UCSD-AML1 (cell line): ENCODE results near the gene PPFIA3.

ENCODE experiments used
- DNase-seq: peaks from one replicate; lab custom pipeline; 2025; ENCODE audit not compliant: unreplicated experiment; lab: John Stamatoyannopoulos, UW

PPFIA3 gene

GRCh38 chr19:49148784-49149651 lies 29.7 kb downstream of the PPFIA3 start:
- DNase-seq = peak; percentile 95

- DNase-seq = peak; percentile 78
Measured at GRCh38 chr19:49149652-49150105, 30.3 kb downstream of the PPFIA3 start.

- peak; percentile 86 for DNase-seq
Measured at GRCh38 chr19:49150106-49150943, 31.0 kb downstream of the PPFIA3 start.

DNA sequence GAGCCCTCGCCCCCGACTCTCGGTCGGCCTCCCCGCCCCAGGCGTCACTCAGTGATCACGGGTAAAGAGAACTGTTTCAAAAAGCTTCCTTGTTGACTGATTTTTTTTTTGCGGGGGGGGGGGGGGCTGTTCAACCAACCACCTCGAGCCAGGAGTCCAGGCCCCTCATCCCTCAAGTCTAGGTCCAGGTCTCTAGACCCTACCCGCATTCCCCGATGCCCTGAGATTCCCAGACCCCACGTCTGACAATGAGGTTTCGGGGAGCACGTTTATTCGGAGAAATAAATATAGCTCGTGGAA lies 31.6 kb downstream of the PPFIA3 start:
- DNase-seq = no peak

DNA sequence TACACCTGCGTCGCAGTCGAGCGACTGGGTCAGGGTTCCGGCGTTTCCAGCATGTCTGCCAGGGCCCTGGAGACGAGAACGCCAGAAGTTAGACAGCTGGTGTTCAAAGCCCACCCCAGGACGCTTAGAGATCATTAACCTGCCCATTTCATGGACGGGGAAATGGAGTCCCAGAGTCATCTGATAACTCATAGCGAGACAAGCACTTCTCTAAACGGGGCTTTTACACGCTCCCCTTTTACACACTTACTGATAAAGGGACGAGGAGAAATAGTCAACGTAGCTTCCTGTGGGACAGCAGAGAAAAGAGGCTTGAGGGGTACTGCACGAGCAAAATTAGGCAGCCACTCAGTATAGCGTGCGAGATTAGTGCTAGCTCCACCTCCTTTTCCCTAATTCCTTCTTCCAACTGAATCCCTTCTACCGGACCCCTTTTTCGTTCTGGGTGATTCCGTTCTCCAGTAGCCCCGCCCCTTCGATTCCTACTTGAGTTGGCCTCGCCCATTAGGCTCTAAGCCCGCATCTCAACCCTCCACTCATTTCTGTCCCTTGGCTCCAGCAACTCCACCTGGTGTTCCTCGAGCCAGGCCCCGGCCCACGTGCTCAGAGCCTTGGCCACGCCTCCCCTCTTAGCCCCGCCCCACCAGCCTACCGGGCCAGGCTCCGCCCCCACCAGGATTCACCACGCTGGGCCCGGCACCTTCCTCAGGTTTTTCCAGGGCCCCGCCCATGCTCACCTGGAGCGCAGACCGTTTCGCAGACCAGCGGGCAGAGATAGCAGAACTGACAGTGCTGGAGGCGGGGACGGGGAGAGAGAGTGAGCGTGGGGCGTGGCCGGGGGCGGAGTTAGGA lies 32.1 kb downstream of the PPFIA3 start:
- peak; percentile 65 for DNase-seq

DNA sequence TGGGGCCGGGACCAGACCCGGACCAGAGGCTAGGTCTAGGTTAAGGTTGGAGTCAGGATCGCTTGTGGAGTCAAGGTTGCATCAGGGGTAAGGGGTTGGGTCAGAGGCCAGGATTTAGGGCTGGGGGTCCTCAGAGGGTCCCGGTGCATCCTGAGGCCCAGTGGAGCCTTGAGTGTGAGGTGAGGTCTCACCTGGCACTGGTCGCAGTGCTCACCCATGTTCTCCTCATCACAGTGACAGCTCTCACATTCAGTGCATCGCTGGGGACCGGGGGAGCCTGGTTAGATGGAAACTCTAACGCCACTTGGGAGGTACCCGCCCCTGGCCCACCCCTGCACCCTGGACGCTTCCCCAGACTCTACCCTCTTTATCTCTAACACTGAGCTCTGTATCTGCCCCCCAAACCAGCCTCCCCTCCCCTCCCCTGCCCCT lies 32.8 kb downstream of the PPFIA3 start:
- DNase-seq = no peak

DNA sequence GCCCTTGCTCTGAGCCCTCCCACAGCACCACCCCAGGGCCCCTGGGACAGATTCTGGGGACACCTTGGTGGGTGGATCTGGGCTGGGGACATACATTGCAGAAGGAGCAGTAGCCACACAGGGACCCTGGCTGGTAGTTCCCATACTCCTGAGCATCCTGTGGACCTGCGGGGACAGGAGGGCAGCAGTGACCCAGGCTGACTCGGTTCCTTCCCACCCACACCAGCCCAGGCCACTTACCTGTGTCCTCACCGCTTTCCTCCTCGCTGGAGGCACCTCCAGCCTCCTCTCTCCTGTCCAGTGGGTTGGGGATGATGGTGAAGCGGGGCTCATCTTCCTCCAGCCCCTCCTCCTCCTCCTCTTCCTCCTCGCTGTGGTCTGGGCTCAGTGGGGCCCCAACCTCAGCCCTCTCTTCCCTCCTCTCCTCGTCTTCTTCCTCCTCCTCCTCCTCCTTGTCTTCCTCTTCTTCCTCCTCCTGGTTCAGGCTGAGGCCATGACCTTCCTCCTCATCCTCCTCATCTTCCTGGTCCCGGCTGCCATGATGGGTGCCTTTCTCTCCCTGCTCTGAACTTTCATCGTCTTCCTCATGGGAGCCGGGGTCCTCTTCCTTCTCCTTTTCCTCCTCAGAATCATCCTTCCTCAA lies 33.9 kb downstream of the PPFIA3 start:
- no peak for DNase-seq

GRCh38 chr19:49154279-49154678 lies 34.9 kb downstream of the PPFIA3 start:
- DNase-seq = no peak

GRCh38 chr19:49155005-49155819 lies 35.9 kb downstream of the PPFIA3 start, which contains the start of gene HRC:
TSS of gene HRC (minus strand) at chr19:49155396. CDS start at chr19:49155237, 159 bp downstream.
- DNase-seq = no peak

- no peak for DNase-seq
Measured at GRCh38 chr19:49155820-49156346, 36.5 kb downstream of the PPFIA3 start.

- DNase-seq = peak; percentile 88
Measured at GRCh38 chr19:49157445-49158224, 38.3 kb downstream of the PPFIA3 start, which contains the start of gene TRPM4. TSS of gene TRPM4 (plus strand) at chr19:49157792. CDS start at chr19:49157867, 75 bp downstream.

DNA sequence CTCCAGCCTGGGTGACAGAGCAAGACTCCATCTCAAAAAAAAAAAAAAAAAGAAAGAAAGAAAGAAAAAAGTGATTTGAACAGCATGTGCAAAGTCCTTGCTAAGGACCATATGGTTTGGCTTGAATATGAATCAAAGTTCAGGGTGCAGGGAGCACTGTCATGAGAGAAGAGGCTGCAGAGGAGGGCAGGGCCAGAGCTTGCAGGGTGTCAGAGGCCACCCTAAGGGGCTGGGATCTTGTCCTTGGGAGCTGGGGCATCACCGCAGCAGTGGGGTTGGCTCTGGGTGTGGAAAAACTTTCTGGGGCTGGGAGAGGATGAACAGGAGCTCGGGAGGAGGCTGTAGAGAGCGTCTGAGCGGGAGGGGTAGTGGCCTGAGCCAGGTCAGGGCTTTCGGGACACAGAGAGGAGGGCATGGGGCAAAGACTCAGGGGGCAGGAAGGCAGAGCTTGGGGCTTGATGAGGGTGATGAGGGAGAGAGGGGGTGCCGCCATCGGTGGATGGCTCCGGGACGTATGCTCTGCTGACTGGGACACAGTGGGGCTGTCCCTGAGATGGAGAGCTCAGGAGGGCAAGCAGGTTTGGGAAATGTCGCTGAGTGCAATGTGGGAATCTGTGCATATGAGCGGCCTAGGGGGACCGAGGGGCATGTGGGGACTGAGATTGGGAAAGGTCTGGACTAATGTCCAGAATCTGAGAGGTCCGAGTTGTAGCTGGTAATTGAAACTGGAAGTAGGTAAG lies 41.3 kb downstream of the PPFIA3 start:
- no peak for DNase-seq

GRCh38 chr19:49161987-49162386 lies 42.6 kb downstream of the PPFIA3 start:
- no peak for DNase-seq

DNA sequence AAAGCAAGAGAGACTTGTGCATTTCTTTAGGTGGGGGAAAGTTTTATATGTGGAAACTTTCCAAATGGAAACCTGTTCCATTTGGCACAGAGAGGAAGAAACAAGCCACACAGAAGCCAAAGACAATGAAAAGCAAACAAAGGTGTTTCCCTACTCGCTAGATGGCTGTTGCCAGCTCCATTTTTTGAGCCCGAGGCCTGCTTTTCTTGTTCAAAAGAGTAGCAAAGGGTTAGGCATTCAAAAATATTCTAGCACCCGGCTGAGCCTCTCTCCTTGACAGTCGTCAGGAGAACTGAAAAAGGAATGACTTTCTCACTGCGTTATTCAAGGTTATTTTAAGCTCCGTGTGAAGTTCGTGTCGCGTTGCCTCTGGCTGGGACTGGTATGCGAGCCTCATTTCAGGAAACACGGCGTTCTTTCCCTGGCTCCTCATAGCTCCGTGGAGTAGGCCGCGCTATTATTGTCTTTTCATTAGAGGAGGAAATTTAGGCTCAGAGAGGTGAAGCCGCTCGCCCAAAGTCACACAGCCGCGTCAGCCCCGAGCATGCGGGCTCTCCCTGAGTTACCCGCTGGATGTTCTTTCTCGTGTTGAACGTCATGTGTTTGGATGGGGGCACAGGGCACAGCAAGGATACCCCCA lies 45.9 kb downstream of the PPFIA3 start:
- DNase-seq = no peak

DNA sequence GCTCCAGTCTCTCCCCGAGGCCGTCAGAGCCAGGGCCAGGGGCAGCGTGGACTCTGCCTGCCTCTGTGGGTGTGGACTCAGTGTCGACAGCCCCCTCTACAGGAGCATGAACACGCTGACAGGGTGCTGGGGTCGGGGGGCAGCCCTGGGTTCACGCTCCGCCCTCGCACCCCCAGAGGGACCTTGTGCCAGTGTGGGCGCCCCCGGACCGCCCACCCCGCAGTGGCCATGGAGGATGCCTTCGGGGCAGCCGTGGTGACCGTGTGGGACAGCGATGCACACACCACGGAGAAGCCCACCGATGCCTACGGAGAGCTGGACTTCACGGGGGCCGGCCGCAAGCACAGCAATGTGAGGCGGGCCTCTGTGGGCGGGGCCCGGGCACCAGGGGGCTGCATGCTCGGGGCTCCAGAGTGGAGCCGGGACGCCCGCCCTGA lies 46.5 kb downstream of the PPFIA3 start:
- no peak for DNase-seq

DNA sequence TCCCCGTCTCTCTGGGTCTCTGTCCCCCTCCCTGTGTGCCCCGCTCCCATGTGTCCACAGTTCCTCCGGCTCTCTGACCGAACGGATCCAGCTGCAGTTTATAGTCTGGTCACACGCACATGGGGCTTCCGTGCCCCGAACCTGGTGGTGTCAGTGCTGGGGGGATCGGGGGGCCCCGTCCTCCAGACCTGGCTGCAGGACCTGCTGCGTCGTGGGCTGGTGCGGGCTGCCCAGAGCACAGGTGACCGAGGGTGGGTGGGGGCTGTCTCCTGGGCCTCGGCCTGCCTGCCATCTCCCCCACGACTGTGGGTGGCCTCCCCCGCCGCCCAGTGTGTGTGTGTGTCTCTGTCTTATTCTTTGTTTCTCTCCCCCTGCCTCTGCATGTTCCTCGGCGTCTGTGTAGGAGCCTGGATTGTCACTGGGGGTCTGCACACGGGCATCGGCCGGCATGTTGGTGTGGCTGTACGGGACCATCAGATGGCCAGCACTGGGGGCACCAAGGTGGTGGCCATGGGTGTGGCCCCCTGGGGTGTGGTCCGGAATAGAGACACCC lies 48.6 kb downstream of the PPFIA3 start:
- no peak for DNase-seq

DNA sequence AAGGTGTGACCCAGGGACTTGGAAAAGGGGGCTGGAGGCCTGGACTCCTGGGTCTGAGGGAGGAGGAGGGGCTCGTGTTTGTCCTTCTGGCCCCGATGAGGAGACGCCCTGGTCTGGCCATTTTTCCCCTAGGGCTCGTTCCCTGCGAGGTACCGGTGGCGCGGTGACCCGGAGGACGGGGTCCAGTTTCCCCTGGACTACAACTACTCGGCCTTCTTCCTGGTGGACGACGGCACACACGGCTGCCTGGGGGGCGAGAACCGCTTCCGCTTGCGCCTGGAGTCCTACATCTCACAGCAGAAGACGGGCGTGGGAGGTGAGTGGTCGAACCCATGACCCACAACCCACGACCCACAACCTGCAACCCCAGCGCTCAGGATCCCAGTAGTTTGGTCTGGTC lies 49.1 kb downstream of the PPFIA3 start:
- DNase-seq = no peak
